Subcutaneous adipose tissue (tissue), 4 donors: Measurements from ENCODE around the gene PRKG1. TPM values are rescaled to one million over a fixed set of nuclear protein-coding genes. Genes with fewer than 3 reads are reported as not detected.

Source experiments
- total RNA-seq, 4 donors: library from RNA; depleted of rRNA; stranded (reverse); fragments of >200 nt; gene quantifications; one replicate each; pipeline ENCODE4 v1.1.0, GENCODE V29; 2016
- TF ChIP-seq, protein P1 (sequence below): fragments of 450-650 bp; IDR thresholded peaks from one replicate; pipeline ENCODE4 v1.5.1; 2016; ENCODE audit warnings: low read depth, mild to moderate bottlenecking, control low read depth, antibody characterized with exemption, moderate library complexity

PRKG1 gene
- total RNA-seq, 4 donors from 2014 or later: 7.6 to 17.2 (median 10.7) TPM

DNA sequence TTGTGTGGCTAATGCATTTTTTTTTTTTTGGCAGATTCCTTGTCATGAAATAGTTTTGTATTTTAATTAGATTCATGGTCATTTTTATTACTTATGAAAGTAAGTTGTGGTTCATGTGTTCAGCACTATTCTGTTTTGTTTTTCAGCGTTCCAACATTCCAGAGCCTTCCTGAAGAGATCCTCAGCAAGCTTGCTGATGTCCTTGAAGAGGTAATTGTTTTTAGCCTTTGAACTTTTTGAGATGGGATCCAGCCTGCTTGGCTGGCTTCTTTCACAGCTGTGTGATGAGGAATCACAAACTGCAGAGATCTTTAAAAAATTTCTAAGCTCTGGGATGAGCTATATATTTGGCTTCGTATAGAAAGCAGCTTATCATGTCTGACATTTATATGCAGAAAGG, 833.1 kb downstream of the PRKG1 start:
- TF ChIP-seq, protein P1, sequence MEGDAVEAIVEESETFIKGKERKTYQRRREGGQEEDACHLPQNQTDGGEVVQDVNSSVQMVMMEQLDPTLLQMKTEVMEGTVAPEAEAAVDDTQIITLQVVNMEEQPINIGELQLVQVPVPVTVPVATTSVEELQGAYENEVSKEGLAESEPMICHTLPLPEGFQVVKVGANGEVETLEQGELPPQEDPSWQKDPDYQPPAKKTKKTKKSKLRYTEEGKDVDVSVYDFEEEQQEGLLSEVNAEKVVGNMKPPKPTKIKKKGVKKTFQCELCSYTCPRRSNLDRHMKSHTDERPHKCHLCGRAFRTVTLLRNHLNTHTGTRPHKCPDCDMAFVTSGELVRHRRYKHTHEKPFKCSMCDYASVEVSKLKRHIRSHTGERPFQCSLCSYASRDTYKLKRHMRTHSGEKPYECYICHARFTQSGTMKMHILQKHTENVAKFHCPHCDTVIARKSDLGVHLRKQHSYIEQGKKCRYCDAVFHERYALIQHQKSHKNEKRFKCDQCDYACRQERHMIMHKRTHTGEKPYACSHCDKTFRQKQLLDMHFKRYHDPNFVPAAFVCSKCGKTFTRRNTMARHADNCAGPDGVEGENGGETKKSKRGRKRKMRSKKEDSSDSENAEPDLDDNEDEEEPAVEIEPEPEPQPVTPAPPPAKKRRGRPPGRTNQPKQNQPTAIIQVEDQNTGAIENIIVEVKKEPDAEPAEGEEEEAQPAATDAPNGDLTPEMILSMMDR: no peak

DNA sequence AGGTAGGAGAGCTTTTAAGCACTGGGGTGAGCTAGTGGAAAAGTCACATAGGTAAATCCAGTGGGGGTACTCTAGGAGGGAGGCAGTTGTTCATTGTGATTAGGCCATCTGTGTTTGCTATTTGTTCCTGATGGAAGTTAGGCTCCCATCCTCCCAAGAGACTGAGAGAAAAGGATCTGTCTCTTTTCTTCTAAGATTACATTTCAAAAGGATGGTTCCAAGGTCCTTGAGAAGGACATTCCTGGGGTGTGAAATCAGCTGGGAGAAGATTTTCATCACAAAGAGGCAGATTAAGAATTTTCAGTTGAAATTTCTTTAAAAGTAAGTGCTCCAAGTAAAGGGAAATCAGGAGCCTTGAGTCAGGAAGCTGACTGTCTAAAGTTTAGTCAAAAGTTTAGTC, 835.9 kb downstream of the PRKG1 start:
- TF ChIP-seq, protein P1: no peak

DNA sequence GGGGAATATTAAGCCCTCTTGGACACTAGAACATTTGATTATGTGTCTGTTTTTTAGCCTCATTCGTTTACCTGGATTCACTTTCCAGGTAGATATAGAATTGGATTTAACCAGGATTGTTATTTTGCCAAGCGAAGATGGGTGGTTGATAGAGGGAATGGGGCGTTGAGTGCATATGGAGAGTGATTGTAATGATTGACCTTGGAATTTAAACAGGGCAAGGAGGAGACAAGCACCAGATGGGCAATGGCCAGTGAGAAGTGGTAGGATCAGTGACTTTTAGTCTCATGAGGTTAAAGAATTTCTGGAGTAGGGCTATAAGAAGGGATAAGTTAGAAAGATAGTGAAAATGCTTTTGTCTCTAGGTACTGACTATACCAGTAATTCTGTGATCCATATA, 836.3 kb downstream of the PRKG1 start:
- TF ChIP-seq, protein P1: no peak

DNA sequence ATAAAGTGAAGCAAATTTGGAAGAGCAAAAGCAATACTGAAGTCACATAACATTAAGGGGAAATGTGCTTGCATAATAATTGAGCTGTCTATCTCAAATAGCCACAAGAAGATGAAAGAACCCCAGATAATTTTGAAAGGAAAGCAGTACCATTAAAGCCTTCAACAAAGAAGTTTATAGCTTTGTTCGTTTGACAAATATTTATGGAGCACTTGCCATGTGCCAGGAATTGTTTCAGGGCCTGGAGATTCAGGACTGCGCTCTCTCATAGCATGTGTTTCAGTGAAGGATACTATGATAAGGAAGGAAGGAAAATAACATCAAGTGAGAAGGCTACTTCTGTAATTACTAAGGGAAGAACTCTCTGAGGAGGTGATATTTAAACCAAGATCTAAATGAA, 837.4 kb downstream of the PRKG1 start:
- TF ChIP-seq, protein P1: no peak

DNA sequence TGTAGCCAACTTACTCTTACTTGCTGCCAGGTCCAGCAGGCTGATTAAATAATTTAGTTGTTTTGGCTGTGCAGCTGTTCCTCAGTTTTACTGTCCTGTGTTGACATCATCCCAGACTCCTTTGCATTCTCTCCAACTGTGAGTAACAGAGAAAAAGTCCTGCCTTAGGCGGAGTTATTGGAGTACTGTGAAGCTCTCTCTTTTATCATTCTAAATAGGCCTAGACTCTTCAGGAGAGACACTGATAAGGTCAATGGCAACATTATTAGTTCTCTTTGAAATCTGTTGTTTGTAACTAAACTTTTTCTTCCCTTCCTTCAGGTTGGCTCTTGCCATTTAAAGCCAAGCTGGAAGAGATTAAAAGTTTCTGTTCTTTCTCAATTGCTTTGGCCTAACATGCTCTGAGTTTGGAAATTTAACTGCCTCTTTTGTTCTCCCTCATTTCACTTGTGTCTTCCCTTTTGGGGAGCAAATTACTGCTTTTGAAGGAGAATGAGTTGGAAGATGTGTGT, 840.8 kb downstream of the PRKG1 start:
- TF ChIP-seq, protein P1: no peak

DNA sequence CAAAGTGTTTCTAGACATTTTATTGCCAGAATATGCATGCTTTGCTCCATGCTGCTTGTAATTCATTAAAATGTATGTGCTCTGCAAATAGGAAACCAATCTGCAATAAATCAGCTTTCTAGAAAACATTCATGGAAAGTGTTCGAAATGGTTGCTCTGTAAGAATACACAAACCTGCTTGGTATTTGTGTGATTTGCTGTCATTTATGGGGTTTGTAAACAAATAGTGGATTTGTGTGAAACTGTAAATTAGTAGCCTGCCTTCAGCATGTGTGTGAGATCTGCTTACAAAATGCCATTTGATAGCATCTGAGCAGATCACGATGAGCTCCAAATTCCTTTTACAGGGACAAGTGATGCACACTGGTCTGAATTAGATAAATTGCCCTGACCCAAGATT, 844.2 kb downstream of the PRKG1 start:
- TF ChIP-seq, protein P1: no peak

- TF ChIP-seq, protein P1: no peak
Measured at GRCh38 chr10:51918884-51919325, 844.6 kb downstream of the PRKG1 start.
